Measurements from ENCODE around the gene RHCE. TPM values are rescaled to one million over a fixed set of nuclear protein-coding genes. Genes with fewer than 3 reads are reported as not detected.
"Not testable (repeated sequence)": the region's sequence is repeated elsewhere in the genome, so short reads cannot be mapped to it uniquely, and the experiment has no call there.

Gene RHCE
- total RNA-seq (2014; rRNA removed; shearing (Covaris generic)): 0.17 and 1.6 TPM in 2 replicates

DNA sequence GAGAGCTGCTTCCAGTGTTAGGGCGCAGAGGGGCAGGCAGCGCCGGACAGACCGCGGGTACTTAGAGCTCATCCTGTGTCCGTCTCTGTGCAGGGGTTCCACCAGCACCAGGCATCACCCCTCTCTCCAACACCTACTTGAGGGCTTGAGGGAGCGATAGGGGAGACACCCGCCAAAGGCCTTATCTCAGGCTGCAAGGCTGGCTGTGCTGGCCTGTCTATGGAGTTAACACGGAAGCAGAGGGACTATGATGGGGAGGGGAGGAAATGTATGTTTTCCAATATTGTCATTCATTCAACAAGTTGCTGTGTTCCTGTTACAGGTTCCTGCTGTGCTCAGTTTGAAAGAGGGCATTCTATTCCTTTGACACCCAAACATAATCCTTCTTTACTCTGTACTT lies at the start of gene RHCE:
Gene RHCE, minus strand, starts transcription at position 111 of the 400 bp plus-strand sequence. Its CDS starts 39 bp downstream, at position 72.
- in situ Hi-C loops (cut with HindIII; ENCODE audit: low sequenced_read_pairs); DNase-seq (ENCODE audit: low spot score): not testable (repeated sequence)

DNA sequence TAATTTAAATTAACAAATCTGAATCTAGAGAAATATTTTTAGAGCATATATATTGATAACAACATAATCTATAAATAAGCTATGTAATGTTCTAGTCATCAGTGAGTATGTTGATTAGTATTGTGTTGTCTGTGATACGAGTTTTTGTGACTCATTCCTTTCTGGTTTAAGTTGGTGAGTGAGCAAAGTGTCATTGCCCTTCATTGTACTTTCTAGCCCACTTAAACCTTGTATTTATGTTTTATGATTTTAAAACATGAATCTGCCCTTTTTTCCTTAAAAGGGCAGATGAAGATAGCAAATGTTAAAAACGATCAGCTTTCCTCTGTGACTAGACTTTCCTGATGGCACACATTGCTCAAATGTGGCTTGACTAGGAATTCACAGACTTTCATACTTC lies 48.6 kb upstream of the RHCE start:
- no peak for DNase-seq (ENCODE audit: low spot score)
- in situ Hi-C loops (cut with HindIII; ENCODE audit: low sequenced_read_pairs): no loop called here

GRCh38 chr1:25468033-25468432 lies 47.4 kb upstream of the RHCE start:
- in situ Hi-C loops (cut with HindIII; ENCODE audit: low sequenced_read_pairs): no loop called here
- no peak for DNase-seq (ENCODE audit: low spot score)

GRCh38 chr1:25467616-25468015 lies 47.0 kb upstream of the RHCE start:
- in situ Hi-C loops (cut with HindIII; ENCODE audit: low sequenced_read_pairs): no loop called here
- DNase-seq (ENCODE audit: low spot score): no peak

- no peak for DNase-seq (ENCODE audit: low spot score)
- in situ Hi-C loops (cut with HindIII; ENCODE audit: low sequenced_read_pairs): no loop called here
Observed at GRCh38 chr1:25467193-25467592, 46.6 kb upstream of the RHCE start.

- DNase-seq (ENCODE audit: low spot score): peak; percentile 57
- in situ Hi-C loops (cut with HindIII; ENCODE audit: low sequenced_read_pairs): no loop called here
Observed at GRCh38 chr1:25462732-25463131, 42.1 kb upstream of the RHCE start.

GRCh38 chr1:25461849-25462248 lies 41.2 kb upstream of the RHCE start:
- in situ Hi-C loops (cut with HindIII; ENCODE audit: low sequenced_read_pairs): no loop called here
- DNase-seq (ENCODE audit: low spot score): no peak

DNA sequence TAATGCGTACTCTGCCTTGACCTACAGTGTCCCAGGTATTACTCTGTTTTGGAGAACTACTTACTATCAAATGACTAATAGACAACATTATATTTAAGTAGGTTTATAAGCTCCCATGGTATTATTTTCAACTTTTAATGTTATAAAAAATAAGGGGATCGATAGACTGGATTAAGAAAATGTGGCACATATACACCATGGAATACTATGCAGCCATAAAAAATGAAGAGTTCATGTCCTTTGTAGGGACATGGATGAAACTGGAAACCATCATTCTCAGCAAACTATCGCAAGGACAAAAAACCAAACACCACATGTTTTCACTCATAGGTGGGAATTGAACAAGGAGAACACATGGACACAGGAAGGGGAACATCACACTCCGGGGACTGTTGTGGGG lies 40.2 kb upstream of the RHCE start:
- DNase-seq (ENCODE audit: low spot score); in situ Hi-C loops (cut with HindIII; ENCODE audit: low sequenced_read_pairs): not testable (repeated sequence)

- in situ Hi-C loops (cut with HindIII; ENCODE audit: low sequenced_read_pairs): no loop called here
- peak; percentile 50 for DNase-seq (ENCODE audit: low spot score)
Observed at GRCh38 chr1:25460020-25460419, 39.4 kb upstream of the RHCE start.

- DNase-seq (ENCODE audit: low spot score): no peak
- in situ Hi-C loops (cut with HindIII; ENCODE audit: low sequenced_read_pairs): no loop called here
Observed at GRCh38 chr1:25458541-25459298, 38.1 kb upstream of the RHCE start.

- no peak for DNase-seq (ENCODE audit: low spot score)
- in situ Hi-C loops (cut with HindIII; ENCODE audit: low sequenced_read_pairs): no loop called here
Observed at GRCh38 chr1:25456502-25456901, 35.9 kb upstream of the RHCE start.

DNA sequence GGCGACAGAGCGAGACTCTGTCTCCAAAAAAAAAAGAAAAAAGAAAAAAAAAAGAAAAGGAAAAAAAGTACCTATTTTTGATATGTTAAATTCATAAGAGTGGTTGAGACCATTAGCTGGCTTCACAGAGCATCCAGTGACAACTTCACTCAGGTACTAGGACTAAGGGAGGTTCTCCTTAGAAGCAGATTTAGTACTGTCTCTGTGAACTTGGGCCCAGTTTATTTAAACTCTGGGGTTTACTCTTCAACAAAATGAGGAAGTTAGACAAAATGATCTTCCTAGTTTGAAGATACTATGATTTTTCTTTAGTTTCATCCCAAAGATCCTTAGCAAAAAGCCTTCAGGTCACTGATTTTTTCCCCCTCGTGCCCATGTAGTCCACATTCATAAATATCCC lies 31.3 kb upstream of the RHCE start:
- no peak for DNase-seq (ENCODE audit: low spot score)
- in situ Hi-C loops (cut with HindIII; ENCODE audit: low sequenced_read_pairs): no loop called here

GRCh38 chr1:25450891-25451290 lies 30.3 kb upstream of the RHCE start:
- in situ Hi-C loops (cut with HindIII; ENCODE audit: low sequenced_read_pairs): no loop called here
- DNase-seq (ENCODE audit: low spot score): no peak

DNA sequence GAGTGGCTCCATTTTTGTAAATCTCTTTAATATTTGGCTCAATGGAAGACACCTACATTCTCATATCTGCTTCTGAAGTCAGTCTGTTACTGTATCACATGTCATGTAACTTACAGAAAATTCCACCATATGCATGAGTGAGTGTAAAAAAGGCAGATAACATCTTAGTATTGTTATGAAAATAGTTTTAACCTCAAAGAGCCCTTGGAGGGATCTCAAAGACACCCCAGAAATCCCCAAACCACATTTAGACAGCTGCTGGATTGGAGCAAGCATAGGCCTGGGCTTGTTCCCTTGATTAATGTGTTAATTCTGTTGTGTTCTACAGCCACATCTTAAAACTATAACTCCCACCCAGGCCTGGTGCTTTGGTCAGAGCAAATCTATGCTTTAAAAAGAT lies 26.9 kb upstream of the RHCE start:
- in situ Hi-C loops (cut with HindIII; ENCODE audit: low sequenced_read_pairs): no loop called here
- DNase-seq (ENCODE audit: low spot score): no peak

DNA sequence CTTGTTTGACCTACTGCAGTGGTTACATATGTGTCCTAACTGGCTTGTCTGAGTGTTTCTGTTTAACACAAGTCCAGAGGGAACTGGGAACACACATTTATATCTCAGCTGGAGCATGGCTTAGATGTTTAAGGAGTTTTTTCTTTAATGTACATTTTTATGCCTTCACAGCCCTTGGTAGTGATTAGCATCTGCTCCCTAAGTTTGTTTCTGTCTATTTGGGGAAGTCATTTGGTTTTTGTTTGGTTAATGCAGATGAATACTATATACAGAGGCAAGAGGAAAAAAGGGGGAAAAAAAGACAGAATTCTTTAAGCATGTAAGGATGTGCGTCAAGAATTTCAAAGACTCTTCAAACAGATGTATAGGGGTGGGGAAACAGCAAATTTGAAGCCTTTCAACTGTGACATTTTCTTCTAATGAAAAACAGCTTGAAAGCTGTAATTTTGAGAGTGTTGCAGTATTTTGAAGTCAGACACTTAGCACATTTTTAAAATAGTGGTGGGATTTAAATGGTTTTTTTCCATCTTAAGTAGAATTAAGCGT lies 25.4 kb upstream of the RHCE start:
- DNase-seq (ENCODE audit: low spot score): no peak
- in situ Hi-C loops (cut with HindIII; ENCODE audit: low sequenced_read_pairs): no loop called here

DNA sequence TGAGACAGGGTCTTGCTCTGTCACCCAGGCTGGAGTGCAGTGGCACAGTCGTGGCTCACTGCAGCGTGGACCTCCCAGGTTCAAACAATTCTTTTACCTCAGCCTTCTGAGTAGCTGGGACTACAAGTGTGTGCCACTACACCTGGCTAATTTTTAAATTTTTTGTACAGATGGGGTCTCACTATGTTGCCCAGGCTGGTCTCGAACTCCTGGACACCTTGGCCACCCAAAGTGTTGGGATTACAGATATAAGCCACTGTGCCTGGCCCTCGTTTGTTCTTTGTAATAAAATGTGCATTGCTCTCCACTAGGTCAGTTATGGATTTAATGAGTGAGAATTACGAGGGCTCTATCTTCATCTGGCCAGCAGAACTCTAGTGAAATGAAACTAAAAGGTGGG lies 24.0 kb upstream of the RHCE start:
- in situ Hi-C loops (cut with HindIII; ENCODE audit: low sequenced_read_pairs): not testable (repeated sequence)

GRCh38 chr1:25443030-25443699 lies 22.5 kb upstream of the RHCE start:
- no peak for DNase-seq (ENCODE audit: low spot score)
- in situ Hi-C loops (cut with HindIII; ENCODE audit: low sequenced_read_pairs): no loop called here

More for the DNA sequence above, 24.0 kb upstream of the RHCE start:
- not testable (repeated sequence) for DNase-seq (ENCODE audit: low spot score)

DNA sequence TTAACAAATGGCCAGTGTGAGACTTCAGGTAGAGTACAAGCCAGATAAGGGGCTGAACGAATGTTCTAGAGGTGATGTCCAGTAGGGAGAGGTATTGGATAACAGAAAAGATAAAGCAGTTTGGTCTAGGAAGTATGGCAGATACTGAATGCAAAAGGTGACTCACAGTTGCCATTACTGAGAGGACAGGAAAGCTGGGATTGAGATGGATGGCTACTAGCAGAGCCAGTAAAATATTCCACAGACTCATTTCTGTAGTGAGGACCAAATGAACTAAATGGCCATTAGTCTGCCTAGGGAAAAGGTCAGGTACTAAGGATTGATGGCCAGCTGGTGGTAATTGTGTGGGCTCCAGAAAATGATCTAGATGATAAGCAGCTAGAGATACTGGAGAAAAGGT lies 21.6 kb upstream of the RHCE start:
- DNase-seq (ENCODE audit: low spot score): peak; percentile 64

DNA sequence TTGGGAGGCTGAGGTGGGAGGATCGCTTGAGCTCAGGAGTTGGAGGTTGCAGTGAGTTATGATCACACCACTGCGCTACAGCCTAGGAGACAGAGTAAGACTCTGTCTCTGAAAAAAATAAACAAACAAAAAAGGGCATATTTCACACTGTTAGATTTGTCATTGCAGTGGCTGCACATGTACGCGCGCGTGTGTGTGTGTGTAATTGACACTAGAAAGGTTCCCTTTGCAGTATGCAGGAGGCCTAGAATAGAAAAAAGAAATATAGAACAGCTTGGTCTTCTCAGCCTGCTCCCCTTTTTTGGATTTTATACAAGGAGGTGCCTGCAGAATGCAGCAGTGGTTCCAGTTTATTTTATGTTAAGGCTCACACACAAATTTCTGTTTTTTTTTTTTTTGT lies 18.7 kb upstream of the RHCE start:
- in situ Hi-C loops (cut with HindIII; ENCODE audit: low sequenced_read_pairs): no loop called here
- no peak for DNase-seq (ENCODE audit: low spot score)

More for the DNA sequence above, 21.6 kb upstream of the RHCE start:
- in situ Hi-C loops (cut with HindIII; ENCODE audit: low sequenced_read_pairs): no loop called here

GRCh38 chr1:25437672-25438071 lies 17.0 kb upstream of the RHCE start:
- no peak for DNase-seq (ENCODE audit: low spot score)
- in situ Hi-C loops (cut with HindIII; ENCODE audit: low sequenced_read_pairs): no loop called here
